ENCODE results near the gene RAB17. TPM values are rescaled to one million over a fixed set of nuclear protein-coding genes. Genes with fewer than 3 reads are reported as not detected.

Gene RAB17
- polyA plus RNA-seq, 1 experiment, result 0.10 TPM

DNA sequence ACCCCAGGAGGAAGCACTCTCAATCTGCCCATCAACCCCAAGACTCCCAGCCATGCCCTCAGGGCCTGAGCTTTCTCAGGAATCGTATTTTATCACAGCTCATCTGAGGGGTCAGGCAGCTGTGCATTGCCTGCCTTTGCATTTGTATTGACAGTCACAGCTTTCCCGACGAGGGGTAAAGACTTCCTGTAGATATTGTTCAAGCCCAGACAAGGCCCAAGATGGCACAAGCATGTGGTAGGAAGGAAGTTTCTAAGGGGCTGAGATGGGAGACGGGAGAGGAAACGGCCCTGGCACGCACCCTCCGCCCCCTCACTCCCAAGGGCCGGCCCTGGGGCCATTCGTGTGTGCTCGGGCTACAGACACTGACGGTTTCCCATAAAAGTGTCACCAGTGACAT, 58.4 kb downstream of the RAB17 start:
- H3K9me3 ChIP-seq (ENCODE audit: control insufficient read depth, insufficient read depth, low read length), result no peaks in the 10 kb centered on the region; the same call in 1 of the 2 replicates
- no peak overlapping the region for H3K27ac ChIP-seq (ENCODE audit: low read depth, low read length)
- TF ChIP-seq, protein P1, sequence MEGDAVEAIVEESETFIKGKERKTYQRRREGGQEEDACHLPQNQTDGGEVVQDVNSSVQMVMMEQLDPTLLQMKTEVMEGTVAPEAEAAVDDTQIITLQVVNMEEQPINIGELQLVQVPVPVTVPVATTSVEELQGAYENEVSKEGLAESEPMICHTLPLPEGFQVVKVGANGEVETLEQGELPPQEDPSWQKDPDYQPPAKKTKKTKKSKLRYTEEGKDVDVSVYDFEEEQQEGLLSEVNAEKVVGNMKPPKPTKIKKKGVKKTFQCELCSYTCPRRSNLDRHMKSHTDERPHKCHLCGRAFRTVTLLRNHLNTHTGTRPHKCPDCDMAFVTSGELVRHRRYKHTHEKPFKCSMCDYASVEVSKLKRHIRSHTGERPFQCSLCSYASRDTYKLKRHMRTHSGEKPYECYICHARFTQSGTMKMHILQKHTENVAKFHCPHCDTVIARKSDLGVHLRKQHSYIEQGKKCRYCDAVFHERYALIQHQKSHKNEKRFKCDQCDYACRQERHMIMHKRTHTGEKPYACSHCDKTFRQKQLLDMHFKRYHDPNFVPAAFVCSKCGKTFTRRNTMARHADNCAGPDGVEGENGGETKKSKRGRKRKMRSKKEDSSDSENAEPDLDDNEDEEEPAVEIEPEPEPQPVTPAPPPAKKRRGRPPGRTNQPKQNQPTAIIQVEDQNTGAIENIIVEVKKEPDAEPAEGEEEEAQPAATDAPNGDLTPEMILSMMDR (IDR thresholded peaks at IDR 0.05; ENCODE audit: low read depth, low read length), result no peak
- ChIA-PET CTCF (interaction anchor here (0.9 to 5.2 kb wide), 5 partner anchors 19 to 110 kb away, joined by 3 to 39 read pairs (median 5); no protein-coding TSS in a partner anchor), POLR2A (interaction anchor here (0.7 kb wide), 1 partner anchor 9 kb away, joined by 3 read pairs; no protein-coding TSS in a partner anchor)
- no peak for DNase-seq (ENCODE audit: low read depth, low spot score)
- H3K4me3 ChIP-seq (ENCODE audit: low read depth, low read length), result no peak overlapping the region
- no peaks in the 10 kb centered on the region for H3K27me3 ChIP-seq (ENCODE audit: control insufficient read depth, insufficient read depth, low read length)

DNA sequence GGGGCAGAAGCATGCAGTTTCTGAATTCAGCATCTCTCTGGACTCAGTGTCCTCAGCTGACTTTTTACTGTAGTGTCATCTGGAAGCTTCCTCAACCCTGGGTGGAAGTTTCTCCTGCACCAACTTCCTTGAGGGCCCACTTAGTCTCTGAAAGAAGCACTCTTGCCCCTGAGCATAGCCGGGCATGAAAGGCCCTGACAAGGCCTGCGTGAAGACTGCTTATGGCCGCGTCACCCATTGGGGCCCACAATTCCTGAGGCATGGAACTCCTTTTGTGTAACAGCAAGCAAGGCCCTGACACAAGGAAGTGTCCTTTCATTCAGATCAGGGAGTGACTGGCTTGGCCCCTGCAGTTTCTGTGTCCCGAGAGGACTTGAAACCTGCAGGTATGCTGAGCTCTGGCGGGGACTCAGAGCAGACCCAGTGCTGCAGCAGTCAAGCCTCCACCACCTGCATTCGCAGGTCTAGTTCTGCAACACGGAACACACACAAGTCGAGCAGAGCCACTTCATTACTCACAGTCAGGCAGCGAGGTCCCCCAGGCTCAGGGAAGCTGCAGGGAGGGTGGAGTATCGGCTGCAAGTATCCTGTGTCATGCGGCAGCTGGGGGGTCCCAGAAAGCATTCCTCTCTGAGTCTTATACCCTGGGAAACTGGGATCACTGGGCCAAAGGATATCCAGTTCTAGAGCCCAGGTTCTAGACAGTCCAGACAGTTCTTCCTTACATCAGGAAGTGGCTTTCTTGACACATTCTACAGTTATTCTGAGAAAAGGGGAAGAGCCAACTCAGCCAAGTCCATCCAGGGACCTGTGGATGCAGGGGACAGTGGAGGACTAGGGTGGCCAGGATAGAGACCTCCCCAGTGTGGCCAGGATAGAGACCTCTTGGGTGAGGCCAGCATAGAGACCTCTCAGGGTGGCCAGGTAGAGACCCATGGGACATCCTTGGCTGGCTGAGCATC, 59.8 kb downstream of the RAB17 start:
- Histone ChIP-seq H3K27ac (ENCODE audit: low read depth, low read length) (no peak overlapping the region), H3K9me3 (ENCODE audit: control insufficient read depth, insufficient read depth, low read length) (no peaks in the 10 kb centered on the region; the same call in 1 of the 2 replicates), H3K4me3 (ENCODE audit: low read depth, low read length) (no peak overlapping the region), H3K27me3 (ENCODE audit: control insufficient read depth, insufficient read depth, low read length) (no peaks in the 10 kb centered on the region)
- TF ChIP-seq, protein P1 (IDR thresholded peaks at IDR 0.05; ENCODE audit: low read depth, low read length), result no peak
- ChIA-PET POLR2A (no interaction called here), CTCF (interaction anchor here (1.1 to 5.2 kb wide), 2 partner anchors 18 to 109 kb away, joined by 3 to 39 read pairs; no protein-coding TSS in a partner anchor)
- DNase-seq (ENCODE audit: low read depth, low spot score), result no peak

DNA sequence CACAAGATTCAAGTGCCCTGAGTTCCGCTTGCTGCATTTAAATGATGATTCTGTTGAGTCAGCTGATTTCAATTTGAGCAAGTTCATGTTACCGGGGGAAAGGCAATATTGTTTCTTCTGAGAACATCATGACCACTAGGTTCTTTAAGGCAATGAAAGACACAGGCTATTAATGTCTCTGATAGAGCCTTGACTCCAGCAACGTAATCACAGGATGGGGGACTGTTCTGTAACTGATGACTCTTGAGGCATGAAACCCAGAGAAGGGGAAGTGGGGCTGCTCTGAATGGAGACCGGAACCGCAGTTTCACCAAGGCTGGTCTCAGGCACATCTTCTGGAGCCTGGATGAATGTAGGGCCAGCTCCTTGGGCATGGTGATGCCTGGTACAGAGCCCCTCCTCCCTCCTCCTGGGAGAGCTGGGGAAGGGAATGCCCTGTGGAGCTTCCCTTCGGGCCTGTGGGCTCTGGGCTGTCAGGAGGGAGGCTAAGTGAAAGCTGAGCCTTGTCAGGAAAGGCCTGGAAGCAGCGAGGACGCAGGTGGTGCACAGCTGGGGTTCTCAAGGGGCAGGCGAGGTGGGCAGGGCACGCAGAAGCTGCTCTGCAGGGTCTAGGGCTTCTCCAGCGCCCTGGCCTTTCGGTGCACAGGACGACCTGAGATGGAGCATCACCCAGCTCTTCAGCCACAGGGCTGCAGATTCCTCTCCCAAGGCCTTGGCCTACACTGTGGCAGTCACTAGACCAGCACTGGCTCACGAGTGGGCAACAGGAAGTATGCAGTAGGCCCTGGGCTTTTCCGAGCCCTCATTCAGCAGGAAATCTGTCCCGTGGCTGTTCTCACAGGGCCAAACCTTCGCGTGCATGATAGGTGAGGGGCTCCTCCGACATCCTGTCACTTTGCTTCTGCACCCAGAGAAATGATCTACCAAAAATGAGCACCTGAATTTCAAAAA, 60.8 kb downstream of the RAB17 start:
- H3K4me3 ChIP-seq (ENCODE audit: low read depth, low read length), result no peak overlapping the region
- H3K27ac ChIP-seq (ENCODE audit: low read depth, low read length), result no peak overlapping the region
- no peaks in the 10 kb centered on the region; the same call in 1 of the 2 replicates for H3K9me3 ChIP-seq (ENCODE audit: control insufficient read depth, insufficient read depth, low read length)
- H3K27me3 ChIP-seq (ENCODE audit: control insufficient read depth, insufficient read depth, low read length), result no peaks in the 10 kb centered on the region
- DNase-seq (ENCODE audit: low read depth, low spot score), result no peak
- TF ChIP-seq, protein P1 (IDR thresholded peaks at IDR 0.05; ENCODE audit: low read depth, low read length), result no peak
- POLR2A ChIA-PET, result no interaction called here
- CTCF ChIA-PET, result interaction anchor here (1.0 to 5.2 kb wide), 2 partner anchors 17 to 143 kb away, joined by 5 to 39 read pairs; no protein-coding TSS in a partner anchor

DNA sequence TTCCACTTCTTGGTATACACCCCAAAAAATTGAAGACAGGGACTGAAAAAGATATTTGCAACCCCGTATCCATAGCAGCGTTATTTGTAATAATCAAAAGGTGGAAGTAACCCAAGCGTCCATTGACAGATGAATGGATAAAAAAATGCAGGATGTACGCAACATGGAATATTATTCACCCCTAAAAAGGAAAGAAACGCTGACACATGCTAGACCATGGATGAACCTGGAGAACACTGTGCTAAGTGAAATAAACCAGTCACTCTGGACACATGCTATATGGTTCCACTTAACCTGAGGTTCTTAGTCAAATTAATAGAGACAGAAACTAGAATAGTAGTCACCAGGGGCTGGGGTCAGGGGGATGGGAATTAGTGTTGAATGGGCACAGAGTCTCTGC, 62.8 kb downstream of the RAB17 start:
- DNase-seq (ENCODE audit: low read depth, low spot score), result no peak
- TF ChIP-seq, protein P1 (IDR thresholded peaks at IDR 0.05; ENCODE audit: low read depth, low read length), result no peak
- Histone ChIP-seq H3K4me3 (ENCODE audit: low read depth, low read length) (no peak overlapping the region), H3K27ac (ENCODE audit: low read depth, low read length) (no peak overlapping the region), H3K27me3 (ENCODE audit: control insufficient read depth, insufficient read depth, low read length) (no peaks in the 10 kb centered on the region), H3K9me3 (ENCODE audit: control insufficient read depth, insufficient read depth, low read length) (no peaks in the 10 kb centered on the region; the same call in 1 of the 2 replicates)
- POLR2A ChIA-PET, result no interaction called here
- CTCF ChIA-PET, result no interaction called here

Data from AG04450 (cell line).